Stimulated activated CD8-positive, alpha-beta memory T cell treated with anti-CD3 and anti-CD28 coated beads, Interleukin-15, amount 100 ng/mL, for 1 hour (primary cell): Measurements from ENCODE around the gene FBXL7.
"Not testable (repeated sequence)": the region's sequence is repeated elsewhere in the genome, so short reads cannot be mapped to it uniquely, and the experiment has no call there.

Experiments used
- DNase-seq: peaks from one replicate; pipeline ENCODE4 v3.0.0-alpha.2; 2020; ENCODE audit warnings: low read depth

The FBXL7 gene

GRCh38 chr5:15819617-15820016 is 319.6 kb downstream of the FBXL7 start:
- no peak for DNase-seq

GRCh38 chr5:15821506-15821905 is 321.5 kb downstream of the FBXL7 start:
- DNase-seq: no peak

- DNase-seq: no peak
These were observed 323.4 kb downstream of the FBXL7 start for GRCh38 chr5:15823398-15823797.

- DNase-seq: no peak
These were observed 327.8 kb downstream of the FBXL7 start for GRCh38 chr5:15827741-15828140.

GRCh38 chr5:15831408-15831807 is 331.4 kb downstream of the FBXL7 start:
- no peak for DNase-seq

GRCh38 chr5:15833365-15833764 is 333.4 kb downstream of the FBXL7 start:
- no peak for DNase-seq

GRCh38 chr5:15834596-15835245 is 334.7 kb downstream of the FBXL7 start:
- DNase-seq: no peak

GRCh38 chr5:15835514-15835913 is 335.5 kb downstream of the FBXL7 start:
- DNase-seq: no peak

GRCh38 chr5:15837551-15838289 is 337.7 kb downstream of the FBXL7 start:
- no peak for DNase-seq

- no peak for DNase-seq
These were observed 344.3 kb downstream of the FBXL7 start for GRCh38 chr5:15844253-15844652.

GRCh38 chr5:15844871-15845270 is 344.9 kb downstream of the FBXL7 start:
- no peak for DNase-seq

GRCh38 chr5:15850536-15850935 is 350.6 kb downstream of the FBXL7 start:
- DNase-seq: no peak

GRCh38 chr5:15850939-15851341 is 351.0 kb downstream of the FBXL7 start:
- no peak for DNase-seq

GRCh38 chr5:15852217-15852616 is 352.2 kb downstream of the FBXL7 start:
- no peak for DNase-seq

GRCh38 chr5:15852949-15853348 is 353.0 kb downstream of the FBXL7 start:
- no peak for DNase-seq

- DNase-seq: no peak
These were observed 358.3 kb downstream of the FBXL7 start for GRCh38 chr5:15858326-15858725.

- no peak for DNase-seq
These were observed 364.7 kb downstream of the FBXL7 start for GRCh38 chr5:15864536-15865215.

GRCh38 chr5:15872259-15872658 is 372.3 kb downstream of the FBXL7 start:
- not testable (repeated sequence) for DNase-seq

GRCh38 chr5:15877914-15878313 is 377.9 kb downstream of the FBXL7 start:
- DNase-seq: no peak

- no peak for DNase-seq
These were observed 380.2 kb downstream of the FBXL7 start for GRCh38 chr5:15880201-15880600.

- no peak for DNase-seq
These were observed 385.2 kb downstream of the FBXL7 start for GRCh38 chr5:15885156-15885555.

- DNase-seq: no peak
These were observed 386.2 kb downstream of the FBXL7 start for GRCh38 chr5:15886156-15886555.

GRCh38 chr5:15887093-15887492 is 387.1 kb downstream of the FBXL7 start:
- DNase-seq: no peak
